Bone marrow (tissue), 2 donors: Measurements from ENCODE around the gene GANAB.
"Not testable (repeated sequence)": the region's sequence is repeated elsewhere in the genome, so short reads cannot be mapped to it uniquely, and the experiment has no call there.

ENCODE experiments used
- DNase-seq, 2 donors: peaks; one replicate each; lab custom pipeline; 2025; lab: John Stamatoyannopoulos, UW

GANAB gene

GRCh38 chr11:62666259-62666926, 20.0 kb upstream of the GANAB start:
- DNase-seq: no peak

- DNase-seq: peak in 1 of 2 donors; percentile 54
Observed at GRCh38 chr11:62665599-62666258, 19.3 kb upstream of the GANAB start.

- peak; percentile 92 to 93 for DNase-seq
Observed at GRCh38 chr11:62665075-62665598, 18.7 kb upstream of the GANAB start, which contains the start of the genes C11orf98 and CSKMT. C11orf98 (minus strand) TSS chr11:62665210; CDS start chr11:62665169, 41 bp downstream. CSKMT (plus strand) TSS chr11:62665312; CDS start chr11:62665880, 568 bp downstream.

DNA sequence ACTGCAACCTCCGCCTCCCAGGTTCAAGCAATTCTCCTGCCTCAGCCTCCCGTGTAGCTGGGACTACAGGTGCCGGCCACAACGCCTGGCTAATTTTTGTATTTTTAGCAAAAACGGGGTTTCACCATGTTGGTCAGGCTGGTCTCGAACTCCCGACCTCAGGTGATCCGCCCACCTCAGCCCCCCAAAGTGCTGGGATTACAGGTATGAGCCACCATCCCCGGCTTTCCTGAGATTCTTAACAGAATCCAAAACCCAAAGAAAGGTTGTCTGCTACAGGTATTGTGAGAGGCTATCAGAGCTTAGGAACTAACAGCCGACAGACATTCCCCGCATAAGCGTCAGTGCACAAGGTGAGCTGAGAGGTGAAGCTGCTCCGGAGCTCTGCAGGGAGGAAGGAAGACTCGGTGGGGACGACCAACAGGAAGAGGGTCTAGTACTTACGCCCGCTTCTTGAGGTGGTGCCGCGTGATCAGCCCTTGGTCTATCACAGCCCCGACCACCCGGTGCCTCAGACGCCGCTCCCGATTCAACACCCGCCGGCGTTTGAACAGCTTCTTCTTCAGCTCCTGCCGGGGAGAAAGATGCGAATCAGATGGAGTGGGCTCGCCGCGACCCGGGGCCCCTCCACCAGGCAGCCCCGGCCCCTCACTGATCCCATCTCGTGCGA, 18.1 kb upstream of the GANAB start:
- peak in 1 of 2 donors; percentile 62 for DNase-seq

- no peak for DNase-seq
Observed at GRCh38 chr11:62656796-62657429, 10.5 kb upstream of the GANAB start.

DNA sequence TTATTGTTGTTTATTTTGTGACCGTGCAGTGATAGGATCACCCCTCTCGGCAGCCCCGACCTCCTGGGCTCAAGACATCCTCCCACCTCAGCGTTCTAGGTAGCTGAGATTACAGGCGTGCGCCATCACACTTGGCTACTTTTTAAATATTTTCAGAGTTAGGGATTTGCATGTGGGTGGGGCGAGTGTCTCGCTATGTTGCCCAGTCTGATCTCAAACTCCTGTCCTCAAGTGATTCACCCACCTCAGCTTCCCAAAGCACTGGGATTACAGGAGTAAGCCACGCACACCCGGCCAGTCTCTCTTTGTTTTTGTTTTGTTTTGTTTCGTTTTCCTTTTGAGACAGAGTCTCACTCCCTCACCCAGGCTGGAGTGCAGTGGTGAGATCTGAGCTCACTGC, 7.9 kb upstream of the GANAB start:
- DNase-seq: peak in 1 of 2 donors; percentile 1

DNA sequence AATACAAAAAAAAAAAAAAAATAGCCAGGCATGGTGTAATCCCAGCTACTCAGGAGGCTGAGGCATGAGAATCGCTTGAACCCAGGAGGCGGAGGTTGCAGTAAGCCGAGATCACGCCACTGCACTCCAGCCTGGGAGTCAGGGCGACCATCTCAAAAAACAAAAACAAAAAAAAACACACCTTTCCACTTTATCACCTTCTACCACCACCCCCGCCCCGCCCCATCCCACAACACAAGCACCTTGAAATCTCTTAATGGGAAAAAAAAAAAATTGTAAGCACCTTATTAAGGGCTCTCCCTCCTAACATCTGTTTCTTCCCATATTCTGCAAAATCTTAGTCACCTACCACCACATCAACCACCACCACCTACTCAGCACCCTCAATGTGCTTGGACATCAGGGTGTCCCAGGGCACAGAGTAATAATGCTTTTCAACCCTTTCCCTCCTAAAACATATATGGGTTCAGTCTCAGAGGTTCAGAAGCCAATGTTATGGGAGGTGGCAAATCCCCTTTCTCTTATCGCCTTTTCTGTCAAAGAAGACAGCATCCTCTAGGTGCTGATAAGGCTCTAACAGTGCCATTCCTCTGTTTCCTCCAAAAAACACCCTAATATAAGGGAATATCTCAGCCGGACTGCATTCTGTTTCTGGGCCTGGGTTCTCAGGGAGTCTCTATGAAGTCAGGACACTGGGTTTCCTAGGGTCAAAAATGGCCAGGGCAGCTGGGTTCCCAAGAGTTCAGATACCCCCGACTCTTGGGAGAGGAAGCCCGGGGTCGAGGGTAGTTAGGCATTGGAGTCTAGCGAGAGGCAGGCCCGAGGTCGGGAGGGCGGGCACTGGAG, 6.0 kb upstream of the GANAB start:
- no peak for DNase-seq

DNA sequence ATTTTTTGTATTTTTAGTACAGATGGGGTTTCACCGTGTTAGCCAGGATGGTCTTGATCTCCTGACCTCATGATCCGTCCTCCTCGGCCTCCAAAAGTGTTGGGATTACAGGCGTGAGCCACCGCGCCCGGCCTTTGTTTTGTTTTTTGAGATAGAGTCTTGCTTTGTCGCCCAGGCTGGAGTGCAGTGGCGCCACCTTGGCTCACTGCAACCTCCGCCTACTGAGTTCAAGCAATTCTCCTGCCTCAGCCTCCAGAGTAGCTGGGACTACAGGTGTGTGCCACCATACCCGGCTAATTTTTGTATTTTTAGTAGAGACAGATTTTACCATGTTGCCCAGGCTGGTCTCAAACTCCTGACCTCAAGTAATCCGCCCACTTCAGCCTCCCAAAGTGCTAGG, 3.9 kb upstream of the GANAB start:
- DNase-seq: not testable (repeated sequence)

GRCh38 chr11:62649486-62649885, 3.1 kb upstream of the GANAB start:
- DNase-seq: no peak

- DNase-seq: no peak
Observed at GRCh38 chr11:62648967-62649364, 2.6 kb upstream of the GANAB start.

- DNase-seq: no peak
Observed at GRCh38 chr11:62648185-62648966, 2.0 kb upstream of the GANAB start.

DNA sequence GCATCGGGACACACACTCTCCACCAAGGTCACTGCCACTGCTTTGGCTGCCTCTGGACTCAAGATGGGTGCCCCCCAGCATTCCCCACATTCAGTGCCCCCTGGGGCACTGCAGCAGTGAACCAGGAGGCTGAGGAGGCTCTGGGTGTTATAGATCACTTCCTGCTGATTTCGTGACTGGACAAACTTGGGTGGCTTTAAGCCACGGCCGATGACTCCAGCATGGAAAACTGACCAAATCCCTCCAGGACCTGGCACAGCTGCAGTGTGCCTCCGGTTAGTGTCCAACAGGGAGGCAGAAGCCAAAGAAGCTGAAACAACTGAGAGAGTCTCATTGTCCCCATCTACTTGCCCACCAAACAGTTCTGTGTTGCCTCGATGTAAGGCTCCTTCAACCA, 1.2 kb upstream of the GANAB start:
- DNase-seq: no peak

- no peak for DNase-seq
Observed at GRCh38 chr11:62646825-62647608, 604 bp upstream of the GANAB start.

DNA sequence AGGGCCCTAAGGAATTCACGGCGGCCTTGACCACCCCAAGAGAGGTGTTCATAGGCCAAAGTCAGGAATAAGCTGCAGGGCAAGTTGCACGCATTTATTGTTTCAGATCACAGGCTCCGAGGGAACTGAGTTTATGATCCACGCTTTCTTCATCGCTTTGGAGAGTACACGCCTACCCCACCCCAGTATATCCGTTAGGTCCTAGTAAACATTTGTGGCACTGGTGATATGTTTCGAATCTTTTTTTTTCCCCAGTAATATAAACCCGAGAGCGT, 805 bp downstream of the GANAB start:
- no peak for DNase-seq

DNA sequence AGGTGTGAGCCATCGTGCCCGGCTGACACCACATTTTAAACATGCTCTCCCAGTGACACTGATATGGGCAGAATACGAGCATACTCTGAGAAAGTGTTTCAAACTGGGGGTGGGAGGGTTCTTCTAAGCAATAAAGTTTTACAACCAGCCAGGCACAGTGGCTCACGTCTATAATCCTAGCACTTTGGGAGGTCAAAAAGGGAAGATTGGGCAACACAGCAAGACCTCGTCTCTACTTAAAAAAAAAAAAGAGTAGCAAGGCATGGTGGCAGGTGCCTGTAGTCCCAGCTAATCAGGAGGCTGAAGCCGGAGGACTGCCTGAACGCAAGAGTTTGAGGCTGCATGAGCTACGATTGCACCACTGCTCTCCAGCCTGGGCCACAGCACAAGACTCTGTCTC, 2.2 kb downstream of the GANAB start:
- DNase-seq: no peak

DNA sequence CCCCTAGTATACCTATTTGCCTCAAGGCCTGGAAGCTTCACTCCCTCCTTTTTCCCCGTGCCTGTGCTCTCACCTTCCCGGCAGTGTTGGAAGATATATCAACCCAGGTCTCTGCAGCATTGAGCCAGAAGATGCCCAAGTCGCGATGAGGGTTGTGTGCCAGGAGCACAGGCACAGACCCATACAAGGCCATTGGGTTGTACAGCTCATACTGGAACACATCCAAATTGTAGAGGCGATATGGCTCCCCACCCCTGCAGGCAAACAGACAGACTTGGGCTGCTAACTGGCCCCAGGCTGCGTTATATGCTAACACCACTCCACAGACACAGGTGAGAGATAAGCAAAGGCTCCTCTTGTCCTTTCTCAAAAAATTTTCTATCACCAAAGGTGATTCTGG, 13.9 kb downstream of the GANAB start:
- DNase-seq: no peak

DNA sequence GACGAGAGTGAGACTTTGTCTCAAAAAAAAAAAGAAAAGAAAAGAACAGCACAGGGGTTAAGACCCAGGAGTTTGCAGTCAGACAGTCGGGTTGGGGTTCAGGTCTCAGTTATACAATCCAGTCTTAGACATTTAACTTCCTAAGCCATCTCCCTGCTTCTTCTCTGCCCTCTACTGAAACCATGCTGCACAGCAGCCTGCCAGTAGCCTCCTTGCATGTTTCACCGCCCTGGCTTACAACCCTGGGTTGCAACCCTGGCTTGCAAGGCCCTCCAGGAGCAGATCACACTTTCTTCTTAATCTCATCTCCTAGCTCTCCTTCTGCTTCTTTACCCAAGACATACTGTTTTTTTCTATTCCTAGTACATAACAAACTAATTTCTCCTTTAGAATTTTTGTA, 18.7 kb downstream of the GANAB start:
- DNase-seq: no peak

GRCh38 chr11:62622476-62623089, 23.8 kb downstream of the GANAB start:
- DNase-seq: no peak
